ENCODE measurements around the gene CDK3. TPM values are rescaled to one million over a fixed set of nuclear protein-coding genes. Genes with fewer than 3 reads are reported as not detected.

CDK3 gene
- total RNA-seq, 1 donor from 2014 or later = 1.8 TPM

- intact Hi-C loops (cut with micrococcal nuclease) = loop anchor here (5.0 kb wide), 1 partner anchor 98 kb away; no protein-coding TSS in a partner anchor
- DNase-seq = no peak
Observed at GRCh38 chr17:76004750-76005262, 4.2 kb downstream of the CDK3 start.

GRCh38 chr17:76005263-76006149 is 4.9 kb downstream of the CDK3 start:
- intact Hi-C loops (cut with micrococcal nuclease) = loop anchor here (5.0 kb wide), 1 partner anchor 98 kb away; no protein-coding TSS in a partner anchor

More at GRCh38 chr17:76004750-76005262, 4.2 kb downstream of the CDK3 start:
- H3K27ac ChIP-seq (replicated peaks) = peak overlapping the region; percentile 7
- H3K36me3 ChIP-seq = peaks cover 5% of the 10 kb centered on the region
- no peaks in the 10 kb centered on the region for H3K27me3 ChIP-seq (ENCODE audit: low read depth)
- TF ChIP-seq, protein P1, sequence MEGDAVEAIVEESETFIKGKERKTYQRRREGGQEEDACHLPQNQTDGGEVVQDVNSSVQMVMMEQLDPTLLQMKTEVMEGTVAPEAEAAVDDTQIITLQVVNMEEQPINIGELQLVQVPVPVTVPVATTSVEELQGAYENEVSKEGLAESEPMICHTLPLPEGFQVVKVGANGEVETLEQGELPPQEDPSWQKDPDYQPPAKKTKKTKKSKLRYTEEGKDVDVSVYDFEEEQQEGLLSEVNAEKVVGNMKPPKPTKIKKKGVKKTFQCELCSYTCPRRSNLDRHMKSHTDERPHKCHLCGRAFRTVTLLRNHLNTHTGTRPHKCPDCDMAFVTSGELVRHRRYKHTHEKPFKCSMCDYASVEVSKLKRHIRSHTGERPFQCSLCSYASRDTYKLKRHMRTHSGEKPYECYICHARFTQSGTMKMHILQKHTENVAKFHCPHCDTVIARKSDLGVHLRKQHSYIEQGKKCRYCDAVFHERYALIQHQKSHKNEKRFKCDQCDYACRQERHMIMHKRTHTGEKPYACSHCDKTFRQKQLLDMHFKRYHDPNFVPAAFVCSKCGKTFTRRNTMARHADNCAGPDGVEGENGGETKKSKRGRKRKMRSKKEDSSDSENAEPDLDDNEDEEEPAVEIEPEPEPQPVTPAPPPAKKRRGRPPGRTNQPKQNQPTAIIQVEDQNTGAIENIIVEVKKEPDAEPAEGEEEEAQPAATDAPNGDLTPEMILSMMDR (IDR thresholded peaks at IDR 0.05; ENCODE audit: borderline replicate concordance) = no peak
- peaks cover 17% of the 10 kb centered on the region for H3K4me1 ChIP-seq
- H3K9me3 ChIP-seq (replicated peaks) = no peaks in the 10 kb centered on the region
- H3K4me3 ChIP-seq = no peak overlapping the region

GRCh38 chr17:76007131-76007849 is 6.6 kb downstream of the CDK3 start:
- Histone ChIP-seq H3K27me3 (ENCODE audit: low read depth) (no peaks in the 10 kb centered on the region), H3K27ac (replicated peaks) (no peak overlapping the region), H3K36me3 (peaks cover 1% of the 10 kb centered on the region), H3K4me3 (no peak overlapping the region), H3K9me3 (replicated peaks) (no peaks in the 10 kb centered on the region), H3K4me1 (peaks cover 17% of the 10 kb centered on the region)
- no peak for DNase-seq
- TF ChIP-seq, protein P1 (IDR thresholded peaks at IDR 0.05; ENCODE audit: borderline replicate concordance) = no peak
- intact Hi-C loops (cut with micrococcal nuclease) = loop anchor here (5.0 kb wide), 1 partner anchor 100 kb away; no protein-coding TSS in a partner anchor

More at GRCh38 chr17:76005263-76006149, 4.9 kb downstream of the CDK3 start:
- Histone ChIP-seq H3K36me3 (peaks cover 5% of the 10 kb centered on the region), H3K27me3 (ENCODE audit: low read depth) (no peaks in the 10 kb centered on the region), H3K27ac (replicated peaks) (peak overlapping the region; percentile 7), H3K9me3 (replicated peaks) (no peaks in the 10 kb centered on the region), H3K4me3 (no peak overlapping the region), H3K4me1 (peaks cover 17% of the 10 kb centered on the region)
- TF ChIP-seq, protein P1 (IDR thresholded peaks at IDR 0.05; ENCODE audit: borderline replicate concordance) = peak; percentile 77
- peak; percentile 50 for DNase-seq

DNA sequence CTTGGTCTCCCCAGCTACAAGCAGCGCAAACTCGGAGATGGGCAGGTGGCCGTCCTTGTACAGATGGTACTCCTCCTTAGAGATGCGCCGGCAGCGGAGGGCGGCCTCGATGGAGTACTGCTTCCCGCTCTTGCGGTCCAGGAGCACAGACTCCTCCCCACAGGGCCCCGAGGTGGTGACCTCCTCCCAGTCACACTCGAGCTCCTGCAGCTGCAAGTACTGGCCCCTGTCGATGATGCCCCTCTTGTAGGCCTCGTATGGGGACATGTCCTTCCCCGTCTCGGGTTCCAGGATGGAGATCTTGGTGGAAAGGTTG is 7.2 kb downstream of the CDK3 start:
- intact Hi-C loops (cut with micrococcal nuclease) = loop anchor here (5.0 kb wide), 1 partner anchor 101 kb away; no protein-coding TSS in a partner anchor
- Histone ChIP-seq H3K27ac (replicated peaks) (no peak overlapping the region), H3K9me3 (replicated peaks) (no peaks in the 10 kb centered on the region), H3K4me3 (no peak overlapping the region), H3K27me3 (ENCODE audit: low read depth) (no peaks in the 10 kb centered on the region), H3K4me1 (peaks cover 17% of the 10 kb centered on the region), H3K36me3 (no peaks in the 10 kb centered on the region)
- TF ChIP-seq, protein P1 (IDR thresholded peaks at IDR 0.05; ENCODE audit: borderline replicate concordance) = no peak
- no peak for DNase-seq

- Histone ChIP-seq H3K27me3 (ENCODE audit: low read depth) (no peaks in the 10 kb centered on the region), H3K9me3 (replicated peaks) (no peaks in the 10 kb centered on the region), H3K4me3 (no peak overlapping the region), H3K36me3 (no peaks in the 10 kb centered on the region), H3K4me1 (peaks cover 14% of the 10 kb centered on the region), H3K27ac (replicated peaks) (no peak overlapping the region)
- intact Hi-C loops (cut with micrococcal nuclease) = loop anchor here (5.0 kb wide), 1 partner anchor 101 kb away; no protein-coding TSS in a partner anchor
- no peak for DNase-seq
- TF ChIP-seq, protein P1 (IDR thresholded peaks at IDR 0.05; ENCODE audit: borderline replicate concordance) = no peak
Observed at GRCh38 chr17:76008208-76008607, 7.6 kb downstream of the CDK3 start.

Measured in left ventricle myocardium inferior (tissue), 1 donor.